ENCODE measurements around the gene KLF7. TPM values are rescaled to one million over a fixed set of nuclear protein-coding genes. Genes with fewer than 3 reads are reported as not detected.
A peak's percentile ranks its signal among the peaks of the same experiment; 100 is the strongest.

KLF7 gene
- polyA plus RNA-seq, 3 donors = 9.4 to 40.7 (median 10.3) TPM

DNA sequence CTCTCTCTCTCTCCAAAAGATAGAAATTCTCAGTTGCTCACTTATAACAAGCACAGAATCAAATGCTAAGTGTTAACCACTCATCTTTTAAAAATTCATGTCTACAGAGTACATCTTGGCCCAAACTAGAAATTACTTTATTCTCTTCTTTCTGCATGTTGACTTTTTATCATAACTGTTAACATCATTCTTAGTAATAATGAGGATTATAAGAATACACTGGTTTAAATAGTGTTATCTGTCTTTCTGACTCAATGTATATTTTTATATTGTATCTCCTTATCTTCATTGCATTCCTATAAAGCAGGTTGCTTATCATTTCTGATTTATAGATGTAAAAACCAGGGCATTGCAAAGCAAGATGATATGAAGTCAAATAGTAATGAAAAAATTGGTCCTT is 17.8 kb upstream of the KLF7 start:
- H3K4me3 ChIP-seq (replicated peaks in 1 of 3; ENCODE audit: low read depth in 2 of 3, low read length in 3 of 3) = no peak overlapping the region
- Mint-ChIP-seq H3K27me3 (ENCODE audit: low read depth in 3 of 3) (peaks cover 0 to 1% (median 0%) of the 10 kb centered on the region in 3 donors), H3K9me3 (peaks cover 3 to 8% (median 4%) of the 10 kb centered on the region in 7 donors), H3K27ac (peak overlapping the region in 1 of 7 donors; percentile 13), H3K4me1 (no peaks in the 10 kb centered on the region), H3K4me3 (no peak overlapping the region), H3K36me3 (no peaks in the 10 kb centered on the region)
- H3K4me2 ChIP-seq (replicated peaks; ENCODE audit: extremely low read depth, low read length, poor library complexity, severe bottlenecking) = no peak overlapping the region
- H3K4me1 ChIP-seq (ENCODE audit: control insufficient read depth in 1 of 2, insufficient read depth in 2 of 2, low read length in 2 of 2) = no peaks in the 10 kb centered on the region
- DNase-seq = no peak
- no peaks in the 10 kb centered on the region for H3K36me3 ChIP-seq (replicated peaks in 1 of 2; ENCODE audit: control insufficient read depth in 1 of 2, insufficient read depth in 2 of 2, low read length in 2 of 2)
- H3K9ac ChIP-seq (ENCODE audit: insufficient read depth, low read length, poor library complexity, severe bottlenecking) = no peak overlapping the region
- TF ChIP-seq, protein P1, sequence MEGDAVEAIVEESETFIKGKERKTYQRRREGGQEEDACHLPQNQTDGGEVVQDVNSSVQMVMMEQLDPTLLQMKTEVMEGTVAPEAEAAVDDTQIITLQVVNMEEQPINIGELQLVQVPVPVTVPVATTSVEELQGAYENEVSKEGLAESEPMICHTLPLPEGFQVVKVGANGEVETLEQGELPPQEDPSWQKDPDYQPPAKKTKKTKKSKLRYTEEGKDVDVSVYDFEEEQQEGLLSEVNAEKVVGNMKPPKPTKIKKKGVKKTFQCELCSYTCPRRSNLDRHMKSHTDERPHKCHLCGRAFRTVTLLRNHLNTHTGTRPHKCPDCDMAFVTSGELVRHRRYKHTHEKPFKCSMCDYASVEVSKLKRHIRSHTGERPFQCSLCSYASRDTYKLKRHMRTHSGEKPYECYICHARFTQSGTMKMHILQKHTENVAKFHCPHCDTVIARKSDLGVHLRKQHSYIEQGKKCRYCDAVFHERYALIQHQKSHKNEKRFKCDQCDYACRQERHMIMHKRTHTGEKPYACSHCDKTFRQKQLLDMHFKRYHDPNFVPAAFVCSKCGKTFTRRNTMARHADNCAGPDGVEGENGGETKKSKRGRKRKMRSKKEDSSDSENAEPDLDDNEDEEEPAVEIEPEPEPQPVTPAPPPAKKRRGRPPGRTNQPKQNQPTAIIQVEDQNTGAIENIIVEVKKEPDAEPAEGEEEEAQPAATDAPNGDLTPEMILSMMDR (IDR thresholded peaks at IDR 0.05) = no peak
- H3K9me3 ChIP-seq (replicated peaks in 1 of 2; ENCODE audit: control insufficient read depth in 1 of 2, insufficient read depth in 1 of 2, low read length in 2 of 2) = no peaks in the 10 kb centered on the region
- H3K79me2 ChIP-seq (ENCODE audit: insufficient read depth, low read length) = no peaks in the 10 kb centered on the region
- no peak overlapping the region for H2AFZ ChIP-seq (ENCODE audit: insufficient read depth, low read depth, low read length, poor library complexity, severe bottlenecking)
- intact Hi-C loops (cut with micrococcal nuclease) = no loop called here
- no peaks in the 10 kb centered on the region for H3K27me3 ChIP-seq (ENCODE audit: control insufficient read depth in 2 of 2, insufficient read depth in 2 of 2, low read length in 2 of 2)
- no peaks in the 10 kb centered on the region for H4K20me1 ChIP-seq (ENCODE audit: insufficient read depth, low read length)
- no peak overlapping the region for H3K27ac ChIP-seq (ENCODE audit: low read depth in 1 of 2, low read length in 2 of 2)

DNA sequence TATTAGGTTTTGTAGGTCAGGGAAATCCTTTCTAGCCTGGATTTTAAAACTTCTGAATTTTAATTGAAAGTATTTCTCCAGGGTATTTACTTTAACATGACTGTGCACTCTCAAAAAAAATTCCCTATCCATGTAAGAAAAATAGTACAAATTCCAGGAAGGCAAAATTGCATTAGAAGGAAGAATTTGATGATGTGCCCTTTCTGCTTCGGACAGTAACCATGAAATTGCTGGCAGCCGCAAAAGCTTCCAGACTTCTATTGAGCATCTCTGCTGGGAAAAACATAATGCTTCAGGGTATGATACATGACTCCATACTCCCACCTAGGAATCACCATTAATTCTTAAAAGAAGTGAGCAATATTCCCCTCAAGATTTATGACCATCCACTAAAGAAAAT is 17.2 kb upstream of the KLF7 start:
- no peak overlapping the region for H3K9ac ChIP-seq (ENCODE audit: insufficient read depth, low read length, poor library complexity, severe bottlenecking)
- Mint-ChIP-seq H3K4me1 (no peaks in the 10 kb centered on the region), H3K36me3 (no peaks in the 10 kb centered on the region), H3K4me3 (no peak overlapping the region), H3K27me3 (ENCODE audit: low read depth in 3 of 3) (peaks cover 0 to 1% (median 0%) of the 10 kb centered on the region in 3 donors), H3K9me3 (peaks cover 3 to 8% (median 4%) of the 10 kb centered on the region in 7 donors), H3K27ac (no peak overlapping the region)
- no peaks in the 10 kb centered on the region for H3K9me3 ChIP-seq (replicated peaks in 1 of 2; ENCODE audit: control insufficient read depth in 1 of 2, insufficient read depth in 1 of 2, low read length in 2 of 2)
- TF ChIP-seq, protein P1 (IDR thresholded peaks at IDR 0.05) = no peak
- no peak overlapping the region for H2AFZ ChIP-seq (ENCODE audit: insufficient read depth, low read depth, low read length, poor library complexity, severe bottlenecking)
- H4K20me1 ChIP-seq (ENCODE audit: insufficient read depth, low read length) = no peaks in the 10 kb centered on the region
- DNase-seq = no peak
- no peaks in the 10 kb centered on the region for H3K79me2 ChIP-seq (ENCODE audit: insufficient read depth, low read length)
- no peaks in the 10 kb centered on the region for H3K4me1 ChIP-seq (ENCODE audit: control insufficient read depth in 1 of 2, insufficient read depth in 2 of 2, low read length in 2 of 2)
- no peak overlapping the region for H3K4me3 ChIP-seq (replicated peaks in 1 of 3; ENCODE audit: low read depth in 2 of 3, low read length in 3 of 3)
- no CpG with 5 or more reads among the region's 2 CpGs for WGBS (ENCODE audit: insufficient coverage)
- no peak overlapping the region for H3K27ac ChIP-seq (ENCODE audit: low read depth in 1 of 2, low read length in 2 of 2)
- intact Hi-C loops (cut with micrococcal nuclease) = no loop called here
- H3K27me3 ChIP-seq (ENCODE audit: control insufficient read depth in 2 of 2, insufficient read depth in 2 of 2, low read length in 2 of 2) = no peaks in the 10 kb centered on the region
- H3K36me3 ChIP-seq (replicated peaks in 1 of 2; ENCODE audit: control insufficient read depth in 1 of 2, insufficient read depth in 2 of 2, low read length in 2 of 2) = no peaks in the 10 kb centered on the region
- H3K4me2 ChIP-seq (replicated peaks; ENCODE audit: extremely low read depth, low read length, poor library complexity, severe bottlenecking) = no peak overlapping the region

All from CD14-positive monocyte (primary cell).